ENCODE measurements around the gene SNAP25.

Gene SNAP25

GRCh38 chr20:10218536-10219451 lies at the start of gene SNAP25:
Gene SNAP25, plus strand, starts transcription at chr20:10218830. Its CDS starts 56,662 bp downstream, at chr20:10275492.
- DNase-seq: peak; percentile 70 to 73 (median 71)

- no peak for DNase-seq
Measured at GRCh38 chr20:10169752-10170151, 48.9 kb upstream of the SNAP25 start.

- no peak for DNase-seq
Measured at GRCh38 chr20:10170261-10170660, 48.4 kb upstream of the SNAP25 start.

GRCh38 chr20:10171864-10172751 lies 46.5 kb upstream of the SNAP25 start:
- DNase-seq: peak; percentile 80 to 90 (median 82)

- no peak for DNase-seq
Measured at GRCh38 chr20:10172998-10173655, 45.5 kb upstream of the SNAP25 start.

GRCh38 chr20:10174400-10174799 lies 44.2 kb upstream of the SNAP25 start:
- DNase-seq: no peak

GRCh38 chr20:10177326-10177725 lies 41.3 kb upstream of the SNAP25 start:
- DNase-seq: no peak

- DNase-seq: no peak
Measured at GRCh38 chr20:10178091-10178490, 40.5 kb upstream of the SNAP25 start.

GRCh38 chr20:10178727-10179313 lies 39.8 kb upstream of the SNAP25 start:
- no peak for DNase-seq

GRCh38 chr20:10179574-10180298 lies 38.9 kb upstream of the SNAP25 start:
- peak in 1 of 3 donors; percentile 8 for DNase-seq

- no peak for DNase-seq
Measured at GRCh38 chr20:10180651-10181235, 37.9 kb upstream of the SNAP25 start.

GRCh38 chr20:10185741-10186558 lies 32.7 kb upstream of the SNAP25 start:
- DNase-seq: no peak

- DNase-seq: no peak
Measured at GRCh38 chr20:10190456-10190855, 28.2 kb upstream of the SNAP25 start.

GRCh38 chr20:10192171-10192570 lies 26.5 kb upstream of the SNAP25 start:
- DNase-seq: no peak

GRCh38 chr20:10194166-10194565 lies 24.5 kb upstream of the SNAP25 start:
- DNase-seq: no peak

GRCh38 chr20:10200330-10200729 lies 18.3 kb upstream of the SNAP25 start:
- DNase-seq: no peak

- DNase-seq: no peak
Measured at GRCh38 chr20:10201321-10201870, 17.2 kb upstream of the SNAP25 start.

GRCh38 chr20:10209091-10209490 lies 9.5 kb upstream of the SNAP25 start:
- no peak for DNase-seq

- DNase-seq: no peak
Measured at GRCh38 chr20:10213526-10213925, 5.1 kb upstream of the SNAP25 start.

GRCh38 chr20:10216146-10216791 lies 2.4 kb upstream of the SNAP25 start:
- DNase-seq: peak in 2 of 3 donors; percentile 12

All from suppressor macrophage treated with lipopolysaccharide for 1 hour (primary cell).